Measurements from ENCODE around the gene GPR78. TPM values are rescaled to one million over a fixed set of nuclear protein-coding genes. Genes with fewer than 3 reads are reported as not detected.

The GPR78 gene
- total and polyA plus RNA-seq, 8 donors: 0.31 to 2.3 (median 0.55) TPM; not detected in 5

DNA sequence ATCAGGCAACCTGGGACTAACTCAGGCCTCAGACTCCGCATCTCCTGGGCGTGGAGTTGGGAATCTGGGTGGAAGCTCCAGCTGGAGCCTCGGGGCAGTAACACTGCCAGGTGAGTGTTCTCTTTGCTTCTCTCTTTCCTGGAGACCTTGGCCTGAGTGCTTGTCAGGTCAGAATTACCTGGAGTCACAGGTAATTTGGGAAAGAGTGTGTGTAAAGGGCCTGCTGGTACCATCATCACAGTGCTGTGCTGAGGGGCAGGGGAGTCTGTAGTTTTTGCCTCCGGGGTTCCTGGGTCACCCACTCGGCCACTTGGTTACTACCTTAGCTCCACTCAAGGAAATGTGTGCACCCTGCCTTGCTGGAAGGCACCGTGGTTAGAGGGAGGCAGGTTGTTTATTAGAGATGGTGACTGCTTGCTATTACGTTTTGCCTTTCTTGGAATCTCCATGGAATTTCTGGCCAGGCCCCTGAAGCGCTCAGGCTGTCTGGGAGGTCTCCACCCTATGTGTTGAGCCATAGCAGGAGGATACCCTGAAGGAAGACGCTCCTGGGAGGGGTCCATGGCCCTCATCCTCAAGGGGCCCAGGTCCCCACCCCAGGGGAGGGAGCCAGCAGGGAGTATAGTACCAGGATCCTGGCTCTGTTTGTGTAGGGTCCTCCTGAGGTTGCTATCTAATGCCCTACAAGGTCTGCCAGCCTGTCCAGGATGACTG, 2.9 kb downstream of the GPR78 start:
- H3K27ac ChIP-seq: no peak overlapping the region
- H3K4me3 ChIP-seq: no peak overlapping the region
- DNase-seq: no peak
- intact Hi-C loops (cut with DNase I; ENCODE audit: low total_unique reads): no loop called here
- peaks cover 0 to 8% (median 0%) of the 10 kb centered on the region in 4 donors for H3K4me1 ChIP-seq
- peaks cover 0 to 7% (median 0%) of the 10 kb centered on the region in 4 donors for H3K9me3 ChIP-seq
- H3K36me3 ChIP-seq: no peaks in the 10 kb centered on the region
- TF ChIP-seq POLR2AphosphoS5 (IDR thresholded peaks at IDR 0.05) (no peak), POLR2A (IDR thresholded peaks at IDR 0.05) (no peak)
- peaks cover 19 to 99% (median 56%) of the 10 kb centered on the region in 3 donors for H3K27me3 ChIP-seq
- WGBS, 5 donors: 64 to 74% (median 69%) methylated on average over 6 to 9 of the region's 9 CpGs

DNA sequence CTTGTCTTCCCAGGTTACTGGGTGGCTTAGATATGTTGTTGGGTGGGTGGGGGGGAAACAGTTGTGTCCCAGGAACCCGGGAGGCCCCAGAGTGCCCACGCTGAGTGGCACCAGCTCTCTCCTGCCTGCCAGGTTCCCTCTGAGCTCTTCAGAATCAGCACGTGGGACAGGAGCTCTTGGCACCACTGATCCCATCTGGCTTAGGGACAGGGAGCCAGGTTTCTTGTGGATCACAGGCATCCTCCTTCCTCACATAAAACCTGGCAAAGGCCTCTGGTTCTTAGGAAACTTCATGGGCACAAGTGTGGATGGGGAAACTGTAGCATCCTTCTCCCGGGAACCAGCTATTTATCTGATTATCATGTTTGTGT, 3.4 kb downstream of the GPR78 start:
- peaks cover 0 to 7% (median 0%) of the 10 kb centered on the region in 4 donors for H3K9me3 ChIP-seq
- DNase-seq: no peak
- intact Hi-C loops (cut with DNase I; ENCODE audit: low total_unique reads): no loop called here
- peaks cover 19 to 99% (median 52%) of the 10 kb centered on the region in 3 donors for H3K27me3 ChIP-seq
- 47 to 61% (median 54%) methylated on average over 4 of the region's 4 CpGs for WGBS, 5 donors
- TF ChIP-seq EP300 (IDR thresholded peaks at IDR 0.05) (no peak), POLR2A (IDR thresholded peaks at IDR 0.05) (no peak), POLR2AphosphoS5 (IDR thresholded peaks at IDR 0.05) (no peak)
- TF ChIP-seq, protein P1, sequence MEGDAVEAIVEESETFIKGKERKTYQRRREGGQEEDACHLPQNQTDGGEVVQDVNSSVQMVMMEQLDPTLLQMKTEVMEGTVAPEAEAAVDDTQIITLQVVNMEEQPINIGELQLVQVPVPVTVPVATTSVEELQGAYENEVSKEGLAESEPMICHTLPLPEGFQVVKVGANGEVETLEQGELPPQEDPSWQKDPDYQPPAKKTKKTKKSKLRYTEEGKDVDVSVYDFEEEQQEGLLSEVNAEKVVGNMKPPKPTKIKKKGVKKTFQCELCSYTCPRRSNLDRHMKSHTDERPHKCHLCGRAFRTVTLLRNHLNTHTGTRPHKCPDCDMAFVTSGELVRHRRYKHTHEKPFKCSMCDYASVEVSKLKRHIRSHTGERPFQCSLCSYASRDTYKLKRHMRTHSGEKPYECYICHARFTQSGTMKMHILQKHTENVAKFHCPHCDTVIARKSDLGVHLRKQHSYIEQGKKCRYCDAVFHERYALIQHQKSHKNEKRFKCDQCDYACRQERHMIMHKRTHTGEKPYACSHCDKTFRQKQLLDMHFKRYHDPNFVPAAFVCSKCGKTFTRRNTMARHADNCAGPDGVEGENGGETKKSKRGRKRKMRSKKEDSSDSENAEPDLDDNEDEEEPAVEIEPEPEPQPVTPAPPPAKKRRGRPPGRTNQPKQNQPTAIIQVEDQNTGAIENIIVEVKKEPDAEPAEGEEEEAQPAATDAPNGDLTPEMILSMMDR (IDR thresholded peaks at IDR 0.05): no peak
- peaks cover 0 to 8% (median 0%) of the 10 kb centered on the region in 4 donors for H3K4me1 ChIP-seq
- H3K36me3 ChIP-seq: no peaks in the 10 kb centered on the region
- no peak overlapping the region for H3K4me3 ChIP-seq
- no peak overlapping the region for H3K27ac ChIP-seq

DNA sequence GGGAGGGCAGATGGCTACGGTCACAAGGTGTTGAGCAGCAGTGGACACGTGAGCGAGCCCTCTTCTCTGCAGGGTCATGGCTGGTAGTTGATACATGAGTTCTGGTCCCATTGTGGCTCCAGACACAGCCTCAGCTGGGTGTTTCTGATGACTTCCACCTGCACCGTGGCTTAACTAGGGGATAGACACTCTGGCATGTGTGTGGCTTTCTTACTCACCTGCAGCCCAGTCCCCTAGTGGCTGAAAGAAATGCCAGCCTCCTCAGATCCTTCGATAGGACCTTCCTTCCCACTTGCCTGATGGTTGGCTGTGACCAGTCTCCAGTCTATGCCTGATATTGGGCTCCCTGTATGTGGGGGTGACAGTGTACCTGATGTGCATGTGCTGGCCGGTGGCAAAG, 5.0 kb downstream of the GPR78 start:
- H3K4me3 ChIP-seq: no peak overlapping the region
- TF ChIP-seq EP300 (IDR thresholded peaks at IDR 0.05): no peak
- TF ChIP-seq, protein P1 (IDR thresholded peaks at IDR 0.05): no peak
- no peak for TF ChIP-seq POLR2AphosphoS5 (IDR thresholded peaks at IDR 0.05)
- no peak for TF ChIP-seq POLR2A (IDR thresholded peaks at IDR 0.05)
- 38 to 53% (median 44%) methylated on average over 3 to 6 of the region's 6 CpGs for WGBS, 5 donors
- intact Hi-C loops (cut with DNase I; ENCODE audit: low total_unique reads): no loop called here
- H3K27ac ChIP-seq: no peak overlapping the region
- no peaks in the 10 kb centered on the region for H3K36me3 ChIP-seq
- peaks cover 0 to 7% (median 0%) of the 10 kb centered on the region in 4 donors for H3K4me1 ChIP-seq
- peaks cover 17 to 96% (median 40%) of the 10 kb centered on the region in 3 donors for H3K27me3 ChIP-seq
- peaks cover 0 to 7% (median 0%) of the 10 kb centered on the region in 4 donors for H3K9me3 ChIP-seq
- DNase-seq: no peak

DNA sequence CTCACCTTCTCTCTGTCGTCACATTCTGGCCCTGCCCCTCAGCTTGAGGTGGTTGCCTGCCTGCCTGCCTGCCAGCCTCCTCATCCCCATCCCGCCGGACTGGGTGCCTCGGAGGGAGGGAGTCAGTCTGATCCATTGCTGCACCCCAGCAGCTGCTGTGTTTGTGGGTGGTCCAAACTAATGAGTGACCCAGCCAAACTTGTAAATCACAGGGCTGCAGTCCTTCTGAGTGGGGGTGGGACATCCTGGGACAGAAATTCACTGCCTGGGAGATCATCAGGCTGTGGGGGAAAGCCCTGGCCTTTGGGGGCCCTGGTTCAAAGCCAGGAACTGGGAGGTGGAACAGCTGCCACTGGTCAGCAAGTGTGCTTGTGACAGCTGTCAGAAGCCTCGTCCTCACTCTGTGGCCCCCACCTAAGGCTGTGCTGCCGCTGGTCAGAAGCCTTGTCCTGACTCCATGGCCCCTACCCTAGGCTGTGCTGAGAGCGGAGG, 5.6 kb downstream of the GPR78 start:
- Histone ChIP-seq H3K36me3 (no peaks in the 10 kb centered on the region), H3K4me3 (no peak overlapping the region), H3K27ac (no peak overlapping the region), H3K4me1 (peaks cover 0 to under 1% (median 0%) of the 10 kb centered on the region in 4 donors), H3K9me3 (peaks cover 0 to 6% (median 0%) of the 10 kb centered on the region in 4 donors), H3K27me3 (peaks cover 12 to 96% (median 35%) of the 10 kb centered on the region in 3 donors)
- WGBS, 5 donors: 39 to 100% (median 57%) methylated on average over 1 to 7 of the region's 7 CpGs
- DNase-seq: no peak
- intact Hi-C loops (cut with DNase I; ENCODE audit: low total_unique reads): no loop called here
- TF ChIP-seq, protein P1 (IDR thresholded peaks at IDR 0.05): no peak

DNA sequence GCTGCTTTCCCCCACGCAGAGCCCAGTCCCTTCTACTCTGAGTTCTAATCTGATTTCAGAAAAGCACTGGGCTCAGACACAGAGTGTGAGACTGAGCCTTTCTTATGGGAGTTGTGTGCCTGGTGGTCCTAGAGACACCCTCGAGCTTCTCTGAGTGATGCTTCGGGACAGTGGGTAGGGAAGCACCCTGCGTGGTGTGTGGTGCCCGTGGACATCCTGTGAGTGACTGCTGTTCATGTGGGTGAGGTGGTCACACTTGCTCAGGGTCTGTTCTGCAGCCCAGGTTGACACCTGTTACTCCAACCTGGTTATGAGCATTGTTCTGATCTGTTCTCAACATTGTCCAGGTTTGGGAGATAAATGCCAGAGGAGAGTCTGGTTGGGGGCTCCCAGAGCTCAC, 6.1 kb downstream of the GPR78 start:
- no peak for TF ChIP-seq POLR2A (IDR thresholded peaks at IDR 0.05)
- no peak for TF ChIP-seq EP300 (IDR thresholded peaks at IDR 0.05)
- TF ChIP-seq, protein P1 (IDR thresholded peaks at IDR 0.05): no peak
- TF ChIP-seq POLR2AphosphoS5 (IDR thresholded peaks at IDR 0.05): no peak
- Histone ChIP-seq H3K9me3 (peaks cover 0 to under 1% (median 0%) of the 10 kb centered on the region in 4 donors), H3K4me3 (no peak overlapping the region), H3K4me1 (no peaks in the 10 kb centered on the region), H3K36me3 (no peaks in the 10 kb centered on the region), H3K27me3 (peaks cover 8 to 96% (median 35%) of the 10 kb centered on the region in 3 donors), H3K27ac (no peak overlapping the region)
- WGBS, 5 donors: 50 to 61% (median 59%) methylated on average over 1 to 5 of the region's 5 CpGs
- intact Hi-C loops (cut with DNase I; ENCODE audit: low total_unique reads): no loop called here
- DNase-seq: no peak
